ENCODE results near the gene DNPEP. TPM values are rescaled to one million over a fixed set of nuclear protein-coding genes. Genes with fewer than 3 reads are reported as not detected.

Gene DNPEP
- total and polyA plus RNA-seq, 2 of the 8 experiments (the other 6 are each of a cell fraction or from before 2014, with no cell fraction given): 59.8 to 109 TPM

- no peaks in the 10 kb centered on the region for H4K20me1 ChIP-seq (replicated peaks in 1 of 2; ENCODE audit: control insufficient read depth in 1 of 2, insufficient read depth in 2 of 2, low read length in 2 of 2)
- H2AK5ac ChIP-seq (ENCODE audit: low read depth, low read length): no peak overlapping the region
- no peak overlapping the region for H2BK12ac ChIP-seq (ENCODE audit: low read depth, low read length)
- ChIA-PET CTCF (ENCODE audit: partially characterized antibody) (interaction anchor here (0.6 to 8.0 kb wide), 15 partner anchors 8 to 382 kb away, joined by 3 to 142 read pairs (median 3); no protein-coding TSS in a partner anchor), POLR2A (ENCODE audit: partially characterized antibody) (interaction anchor here (1.0 kb wide), 1 partner anchor 10 kb away, joined by 3 read pairs; no protein-coding TSS in a partner anchor)
- peaks cover 0 to 3% (median 0%) of the 10 kb centered on the region in 4 experiments; a peak in 2 of 7 replicates for H3K4me1 ChIP-seq (replicated peaks in 1 of 4; ENCODE audit: control insufficient read depth in 3 of 4, insufficient read depth in 4 of 4, low read length in 3 of 4)
- H3K4me2 ChIP-seq (ENCODE audit: insufficient read depth in 1 of 2, low read depth in 2 of 2, low read length in 2 of 2): no peak overlapping the region
- H4K5ac ChIP-seq (ENCODE audit: insufficient read length, low read depth, low read length): no peak overlapping the region
- H3K56ac ChIP-seq (replicated peaks; ENCODE audit: insufficient read length, low read depth, low read length): no peak overlapping the region
- H2BK120ac ChIP-seq (replicated peaks; ENCODE audit: low read depth, low read length): no peak overlapping the region
- no peaks in the 10 kb centered on the region; a peak in 1 of 7 replicates for H3K27me3 ChIP-seq (replicated peaks in 1 of 4; ENCODE audit: control insufficient read depth in 3 of 4, extremely low read depth in 1 of 4, insufficient read depth in 3 of 4, low read length in 3 of 4)
- no peak for TF ChIP-seq RFX5 (IDR thresholded peaks at IDR 0.05; ENCODE audit: borderline replicate concordance, low read depth, low read length)
- TF ChIP-seq RXRA (IDR thresholded peaks at IDR 0.05; ENCODE audit: insufficient read depth, low read depth, low read length): no peak
- TF ChIP-seq CTBP2 (IDR thresholded peaks at IDR 0.05; ENCODE audit: borderline replicate concordance, insufficient read depth, insufficient read length, low read length): no peak
- TF ChIP-seq HDAC2 (IDR thresholded peaks at IDR 0.05; ENCODE audit: borderline replicate concordance in 1 of 2, low read depth in 2 of 2, low read length in 2 of 2): no peak
- TF ChIP-seq TAF7 (optimal IDR thresholded peaks at IDR 0.05; ENCODE audit: borderline replicate concordance, low read depth, low read length): no peak
- no peak overlapping the region for H2BK20ac ChIP-seq (ENCODE audit: low read length)
- no peaks in the 10 kb centered on the region for H3K79me2 ChIP-seq (ENCODE audit: control insufficient read depth in 1 of 2, insufficient read depth in 2 of 2, low read length in 2 of 2)
- H3K14ac ChIP-seq (ENCODE audit: insufficient read length): no peak overlapping the region
- no peaks in the 10 kb centered on the region for H3K23me2 ChIP-seq (ENCODE audit: low read depth, low read length)
- no peak overlapping the region for H3K4ac ChIP-seq (replicated peaks; ENCODE audit: insufficient read length, low read depth, low read length)
- no peak overlapping the region for H2BK5ac ChIP-seq (ENCODE audit: low read depth, low read length)
- H4K91ac ChIP-seq (replicated peaks; ENCODE audit: insufficient read length, low read length): no peak overlapping the region
- H3K23ac ChIP-seq (ENCODE audit: insufficient read length): no peak overlapping the region
- 87% methylated on average over 9 of the region's 9 CpGs; no CpG with 5 or more reads in 1 of the 2 experiments for WGBS, 2 experiments (ENCODE audit: extremely low coverage in 1 of 2, insufficient coverage in 1 of 2, insufficient read length in 1 of 2, insufficient replicate concordance in 2 of 2, low coverage in 1 of 2, low lambda C conversion rate in 2 of 2, missing lambda C conversion rate in 1 of 2)
- no peaks in the 10 kb centered on the region for H3K36me3 ChIP-seq (ENCODE audit: control insufficient read depth in 2 of 4, insufficient read depth in 4 of 4, low read length in 3 of 4)
- no peaks in the 10 kb centered on the region for H3K9me3 ChIP-seq (ENCODE audit: insufficient read depth in 2 of 2, low read depth in 1 of 2, low read length in 1 of 2)
- no peak overlapping the region for H3K18ac ChIP-seq (ENCODE audit: extremely low read depth, low read length)
- no peak overlapping the region for H3K9ac ChIP-seq (replicated peaks in 1 of 4; ENCODE audit: extremely low read depth in 1 of 4, low read depth in 3 of 4, low read length in 3 of 4)
- no peak overlapping the region for H3K4me3 ChIP-seq (ENCODE audit: extremely low read depth in 1 of 4, insufficient read depth in 2 of 4, low read depth in 3 of 4, low read length in 4 of 4)
- no peaks in the 10 kb centered on the region for H3K79me1 ChIP-seq (ENCODE audit: low read depth, low read length)
- H2BK15ac ChIP-seq (ENCODE audit: low read length): no peak overlapping the region
- FAIRE-seq: no peak
- DNase-seq (ENCODE audit: low read depth in 1 of 2, low spot score in 2 of 2): no peak
- no peak overlapping the region for H2AFZ ChIP-seq (ENCODE audit: low read length)
- H4K8ac ChIP-seq (ENCODE audit: extremely low read depth, insufficient read depth, low read length): no peak overlapping the region
- H3K27ac ChIP-seq (ENCODE audit: low read depth, low read length): no peak overlapping the region
These were observed 5.0 kb upstream of the DNPEP start for GRCh38 chr2:219392754-219393153.

Measured in H1 (cell line).